NCI-H748 (cell line): ENCODE results near the gene TMEM250.
"Not testable (repeated sequence)": the region's sequence is repeated elsewhere in the genome, so short reads cannot be mapped to it uniquely, and the experiment has no call there.

Source experiments
- DNase-seq: peaks from one replicate; lab custom pipeline; 2025; ENCODE audit not compliant: unreplicated experiment; lab: John Stamatoyannopoulos, UW

The TMEM250 gene

DNA sequence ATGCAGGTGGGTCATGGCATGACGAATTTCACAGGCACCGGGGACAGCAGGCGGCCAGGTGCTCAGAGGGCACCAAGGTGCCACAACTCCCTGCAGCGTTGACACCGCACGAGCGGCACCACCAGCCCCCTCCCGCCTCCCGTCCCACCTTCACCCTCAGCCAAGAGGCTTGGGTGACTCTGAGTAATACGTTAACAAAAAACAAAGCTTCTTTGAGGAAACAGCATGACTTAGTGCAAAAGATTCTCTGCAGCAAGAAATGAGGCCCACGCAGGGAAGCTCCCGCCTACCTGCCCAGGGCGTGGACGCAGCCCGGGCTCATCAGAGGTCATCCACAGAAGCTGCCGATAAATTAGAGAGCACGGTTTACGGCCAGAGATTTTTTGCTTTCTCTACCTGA is 4.1 kb downstream of the TMEM250 start:
- DNase-seq: no peak

DNA sequence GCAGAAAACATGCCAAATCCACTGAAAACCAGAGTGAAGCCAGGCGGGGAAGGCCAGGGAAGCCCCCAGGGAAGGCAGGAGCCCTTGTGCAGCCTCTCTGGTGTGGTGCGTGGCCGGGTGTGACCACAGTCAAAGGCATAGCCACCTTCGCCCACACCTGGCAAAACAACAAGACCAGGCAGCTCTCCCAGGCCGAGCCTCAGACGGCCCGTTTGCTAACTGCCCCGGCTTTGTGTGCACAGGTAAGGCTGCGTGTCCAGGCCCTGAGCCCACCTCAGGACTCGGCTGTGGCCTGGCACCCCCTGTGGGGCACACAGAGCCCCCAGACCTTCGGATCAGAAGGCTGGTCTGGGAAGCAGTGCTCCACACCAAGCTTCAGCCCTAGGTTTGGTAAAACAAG is 6.1 kb downstream of the TMEM250 start:
- DNase-seq: no peak

- DNase-seq: no peak
These were observed 6.8 kb downstream of the TMEM250 start for GRCh38 chr9:136111910-136112309.

GRCh38 chr9:136111190-136111589 is 7.5 kb downstream of the TMEM250 start:
- no peak for DNase-seq

- peak; percentile 81 for DNase-seq
These were observed 8.3 kb downstream of the TMEM250 start for GRCh38 chr9:136110082-136111061.

DNA sequence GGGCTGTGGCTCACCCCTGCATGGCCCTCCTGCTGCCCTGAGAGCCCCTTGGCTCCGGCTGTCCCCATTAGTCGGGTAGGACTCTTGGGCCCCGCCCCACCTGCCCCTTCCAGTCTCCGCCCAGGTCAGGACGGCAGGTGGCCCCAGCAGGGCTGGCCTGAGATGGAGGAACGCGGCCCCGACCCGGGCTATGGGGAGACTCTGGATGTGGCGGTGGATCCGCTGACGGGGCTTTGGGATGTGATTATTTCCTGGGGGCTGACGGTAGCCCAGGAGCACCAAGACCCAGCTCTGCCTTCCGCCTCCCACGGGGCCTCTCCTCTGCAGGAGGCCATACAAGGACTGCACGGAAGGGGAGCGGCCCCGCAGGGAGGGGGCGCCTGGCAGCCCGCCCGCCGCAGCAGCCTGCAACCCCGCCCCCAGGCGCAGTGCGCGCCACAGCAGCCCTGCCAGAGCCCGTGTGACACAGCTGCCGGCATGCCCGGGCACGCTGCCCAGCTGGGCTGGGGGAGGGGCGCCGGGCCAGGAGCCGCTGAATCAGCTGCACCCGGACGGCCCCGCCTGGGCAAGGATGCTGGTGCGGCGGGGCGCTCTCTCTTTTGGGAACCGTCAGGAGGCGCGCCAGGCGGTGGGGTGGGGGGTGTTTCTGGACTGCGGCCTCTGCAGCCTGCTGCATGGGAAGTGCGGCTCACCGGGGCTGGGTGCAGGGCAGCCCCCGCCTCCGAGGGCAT is 9.2 kb downstream of the TMEM250 start:
- peak; percentile 97 for DNase-seq

DNA sequence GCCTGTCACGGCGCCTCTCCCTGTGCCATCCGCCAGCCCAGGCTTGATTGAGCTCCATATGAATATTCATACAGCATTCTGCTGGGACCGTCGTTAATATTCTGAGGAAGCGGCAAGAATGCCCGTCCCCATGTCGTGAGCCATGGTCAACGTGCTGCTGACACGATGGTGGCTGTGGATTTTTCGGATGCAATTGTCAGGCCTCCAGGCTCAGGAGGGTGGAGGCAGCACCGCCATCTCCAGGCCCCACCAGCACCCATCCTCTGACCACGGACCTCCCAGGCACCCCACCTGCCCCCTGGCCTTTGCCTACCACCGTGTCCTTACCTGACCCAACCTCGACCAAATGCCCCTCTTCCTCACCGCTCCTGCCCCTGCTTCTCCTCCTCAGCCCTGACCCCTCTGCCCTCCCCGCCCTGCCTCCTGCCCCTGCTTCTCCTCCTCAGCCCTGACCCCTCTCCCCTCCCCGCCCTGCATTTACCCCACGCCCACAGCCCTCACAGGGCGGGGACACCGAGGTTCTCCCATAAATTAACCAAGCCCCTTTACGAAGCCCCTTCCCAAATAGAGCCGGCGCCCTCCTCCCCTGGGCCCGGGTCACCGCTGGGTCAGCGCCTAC is 9.9 kb downstream of the TMEM250 start:
- no peak for DNase-seq

DNA sequence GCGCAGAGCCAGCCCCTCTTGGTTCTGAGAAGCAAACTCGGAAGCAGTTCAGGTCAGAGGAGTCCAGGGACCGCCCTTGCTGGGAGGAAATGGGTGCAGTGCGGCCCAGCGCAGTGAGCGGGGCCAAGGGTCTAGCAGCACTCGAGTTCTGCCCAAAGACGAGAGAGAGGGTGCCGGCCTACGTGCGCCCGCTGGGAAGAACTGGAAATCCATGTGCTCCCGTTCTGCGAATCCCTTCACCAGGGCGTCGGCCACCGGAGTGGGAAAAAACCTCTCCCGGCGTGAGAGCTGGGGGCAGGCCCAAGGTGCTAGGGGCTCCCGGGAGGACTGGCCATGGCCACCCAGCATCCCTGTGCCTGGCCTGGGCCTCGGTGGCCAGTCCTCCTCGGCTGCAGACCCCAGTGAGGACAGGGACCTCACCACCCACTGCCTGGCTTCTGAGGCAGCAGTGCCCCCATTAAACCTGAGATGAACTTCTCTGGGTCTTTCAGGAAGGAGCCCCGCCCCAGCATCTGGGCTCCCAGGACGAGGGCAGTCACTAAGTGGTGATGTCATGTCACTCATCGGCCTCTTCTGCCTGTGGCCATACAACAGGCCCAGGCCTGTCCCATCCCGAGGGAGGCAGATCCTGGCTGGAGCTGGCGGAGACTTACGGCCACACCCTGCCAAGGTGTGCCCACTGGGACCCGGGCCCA is 10.6 kb downstream of the TMEM250 start:
- peak; percentile 92 for DNase-seq

DNA sequence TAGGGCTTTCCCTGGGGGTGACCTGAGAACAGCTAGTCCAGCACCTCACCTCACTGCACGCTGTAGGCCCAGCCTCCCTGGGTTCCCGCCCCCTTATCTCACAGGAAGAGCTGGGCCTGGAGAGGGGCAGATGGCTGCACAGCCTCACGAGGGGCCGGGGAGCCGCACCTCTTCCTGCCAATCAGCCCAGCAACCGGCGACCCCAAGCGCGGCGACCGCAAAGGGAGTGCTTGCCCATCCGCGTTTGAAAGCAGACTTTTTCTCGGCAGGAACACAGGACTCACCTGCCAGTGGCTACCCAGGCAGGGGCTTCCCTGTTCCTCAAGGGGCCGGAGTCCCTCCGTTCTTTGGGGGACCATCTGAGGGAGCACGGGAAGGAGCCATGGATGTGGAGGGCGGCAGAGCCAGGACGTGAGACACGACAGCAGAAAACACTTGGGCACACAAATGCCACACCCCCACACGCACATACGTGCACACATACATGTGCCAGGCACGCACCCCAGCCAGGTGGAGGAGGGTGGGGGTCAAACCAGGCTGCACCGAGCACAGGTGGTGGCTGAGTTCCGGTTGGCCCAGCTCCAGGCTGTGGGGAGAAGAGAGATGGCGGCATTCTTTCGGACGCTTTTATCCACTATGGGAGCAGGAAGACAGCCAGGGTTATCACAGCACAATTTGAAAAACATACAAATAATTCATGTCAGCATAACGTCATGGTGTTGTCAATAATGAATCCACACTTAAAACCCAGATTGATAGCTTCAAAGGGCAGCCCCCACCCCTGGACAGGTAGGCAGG is 11.3 kb downstream of the TMEM250 start:
- DNase-seq: peak; percentile 31

- DNase-seq: no peak
These were observed 13.1 kb downstream of the TMEM250 start for GRCh38 chr9:136105398-136106135.

GRCh38 chr9:136104916-136105315 is 13.8 kb downstream of the TMEM250 start:
- DNase-seq: no peak

GRCh38 chr9:136104488-136104800 is 14.2 kb downstream of the TMEM250 start:
- no peak for DNase-seq

DNA sequence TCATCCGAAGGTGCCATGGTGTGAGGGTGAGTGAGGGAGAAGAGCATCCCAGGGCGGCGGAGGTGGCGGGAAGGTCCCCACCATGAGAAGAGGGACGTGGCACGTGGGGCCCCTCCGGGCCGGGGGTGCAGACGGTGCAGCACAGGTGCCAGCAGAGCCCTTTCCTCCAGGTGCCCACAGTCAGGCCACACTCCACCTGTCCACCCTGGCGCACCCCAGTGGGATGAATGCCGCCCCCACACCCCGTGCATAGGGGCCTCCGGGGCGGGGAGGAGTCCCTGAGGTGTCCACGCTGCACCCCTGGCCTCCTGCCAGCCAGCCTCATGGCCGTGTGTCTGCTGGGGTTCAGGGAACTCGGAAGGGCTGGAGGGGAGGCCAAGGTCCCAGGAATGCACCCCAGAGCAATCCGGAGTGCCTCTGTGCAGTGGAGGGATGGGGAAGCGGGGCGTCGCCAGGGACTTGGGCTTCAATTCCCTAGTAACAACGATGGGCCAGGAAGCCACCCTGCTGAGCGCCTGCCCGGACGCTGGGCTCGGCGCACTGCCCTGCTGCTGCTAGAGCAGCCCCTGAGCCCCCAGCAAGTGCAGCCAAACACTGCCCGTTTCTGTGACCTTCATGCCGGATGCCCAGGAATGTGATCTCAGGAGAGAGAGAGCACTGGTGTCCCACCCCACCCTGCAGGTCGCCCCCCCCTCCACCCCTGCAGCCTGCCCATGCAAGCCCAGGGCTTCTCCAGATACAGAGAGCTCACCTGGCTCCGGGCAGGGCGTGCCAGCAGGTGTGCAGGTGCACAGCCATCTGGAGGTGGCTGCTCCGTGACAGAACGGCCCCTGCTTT is 14.8 kb downstream of the TMEM250 start:
- peak; percentile 97 for DNase-seq

GRCh38 chr9:136101615-136102074 is 17.0 kb downstream of the TMEM250 start:
- DNase-seq: not testable (repeated sequence)

DNA sequence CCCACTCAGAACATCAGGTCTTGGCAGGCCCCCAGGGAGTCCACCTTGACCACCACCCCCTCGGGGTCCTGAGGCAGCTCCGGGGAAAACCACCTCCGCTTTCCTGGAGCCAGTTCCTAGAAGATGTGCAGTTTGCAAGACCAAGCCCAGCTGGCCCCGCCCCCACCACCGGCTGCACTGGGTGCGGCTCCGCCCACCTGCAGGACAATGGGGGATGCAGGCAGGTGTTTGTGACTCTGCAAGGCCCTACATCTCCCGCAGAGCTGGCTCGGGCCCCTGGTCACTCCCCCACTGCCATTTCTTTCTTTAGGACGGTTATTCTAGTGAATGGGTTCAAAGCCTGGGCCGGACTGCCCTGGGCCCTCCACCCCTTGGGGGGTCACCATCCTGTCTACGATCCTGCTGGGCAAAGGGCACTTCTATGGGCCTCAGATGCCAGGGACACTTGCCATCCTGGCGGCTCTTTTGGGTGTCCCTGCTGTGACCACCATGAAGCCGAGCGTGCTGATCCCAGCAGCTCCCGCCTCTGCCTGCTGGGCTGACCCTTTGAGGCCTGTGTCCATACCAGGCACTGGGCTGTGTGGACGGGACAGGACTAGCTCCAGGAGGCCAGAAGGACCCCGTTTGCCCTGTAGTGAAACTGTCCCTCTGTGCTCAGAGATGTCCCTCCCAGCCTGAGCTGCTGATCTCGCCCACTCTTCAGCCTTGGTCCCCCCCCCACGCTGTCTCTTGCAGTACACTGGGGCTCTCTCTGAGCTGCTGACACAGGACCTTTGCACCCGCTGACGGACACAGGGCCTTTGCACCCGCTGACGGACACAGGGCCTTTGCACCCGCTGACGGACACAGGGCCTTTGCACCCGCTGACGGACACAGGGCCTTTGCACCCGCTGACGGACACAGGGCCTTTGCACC is 17.7 kb downstream of the TMEM250 start:
- peak; percentile 92 for DNase-seq

- no peak for DNase-seq
These were observed 19.1 kb downstream of the TMEM250 start for GRCh38 chr9:136099542-136099941.

DNA sequence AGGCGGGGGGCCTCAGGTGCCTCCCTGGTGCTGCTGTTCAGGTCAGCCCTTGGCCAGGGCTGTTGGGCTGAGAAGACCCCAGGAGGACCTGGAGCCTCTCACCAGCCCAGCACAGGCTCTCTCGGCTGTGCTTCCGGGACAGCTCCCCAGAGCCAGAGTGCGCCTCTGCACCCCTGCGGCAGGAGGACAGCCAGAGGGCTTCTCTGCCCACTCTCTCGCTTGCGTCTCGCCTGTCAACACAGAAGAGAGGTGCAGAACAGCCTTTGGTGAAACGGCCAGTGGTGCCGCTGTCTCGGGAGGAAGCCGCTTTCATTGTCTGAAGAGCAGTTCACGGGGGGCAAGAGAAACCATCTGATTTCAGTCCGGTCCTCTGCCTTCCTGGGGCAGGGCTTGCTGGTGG is 19.8 kb downstream of the TMEM250 start:
- DNase-seq: no peak

DNA sequence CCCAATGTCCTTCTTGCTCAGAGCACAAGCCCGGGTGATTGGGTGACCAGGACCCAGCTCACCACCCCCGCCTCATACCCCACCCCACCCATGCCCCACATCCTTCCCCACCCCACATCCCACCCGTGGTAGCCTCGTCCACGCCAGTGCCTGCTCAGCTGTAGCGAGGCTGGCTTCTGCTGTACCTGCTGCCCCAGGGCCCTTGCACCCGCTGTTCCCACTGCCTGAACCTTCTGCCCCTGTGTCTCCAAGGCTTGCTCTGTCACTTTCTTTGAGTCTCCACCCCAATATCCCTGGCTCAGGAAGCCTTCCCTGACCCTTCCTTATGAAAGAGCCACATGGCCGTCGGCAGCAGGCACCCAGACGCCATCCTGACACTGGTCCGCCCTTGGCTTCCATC is 20.5 kb downstream of the TMEM250 start:
- DNase-seq: no peak
